ENCODE results near the gene PNRC2. TPM values are rescaled to one million over a fixed set of nuclear protein-coding genes. Genes with fewer than 3 reads are reported as not detected.

PNRC2 gene
- total and polyA plus RNA-seq, 10 of the 15 experiments (the other 5 are each of a cell fraction or from before 2014, with no cell fraction given): 106 to 205 (median 163) TPM

GRCh38 chr1:23997812-23998211 is 38.2 kb downstream of the PNRC2 start:
- POLR2A ChIA-PET: no interaction called here
- DNase-seq (ENCODE audit: low read depth, low spot score) (no peak), ATAC-seq (no peak), FAIRE-seq (no peak)
- no peaks in the 10 kb centered on the region; the same call in 2 of the 3 replicates for H3K9me3 ChIP-seq (replicated peaks; ENCODE audit: control insufficient read depth, insufficient read depth, low read length)
- no peak overlapping the region for H3K4me3 ChIP-seq
- no TSS peak for BruUV-seq (replicated peaks)
- no peak overlapping the region for H3K9ac ChIP-seq (ENCODE audit: control insufficient read depth, insufficient read depth, low read length)
- 100% methylated on average over 1 of the region's 1 CpG for WGBS (ENCODE audit: insufficient coverage, insufficient replicate concordance, low lambda C conversion rate, missing lambda C conversion rate)
- no peaks in the 10 kb centered on the region for H3K27me3 ChIP-seq (replicated peaks in 1 of 2; ENCODE audit: control insufficient read depth in 2 of 2, insufficient read depth in 2 of 2, low read length in 1 of 2)
- RAD21 ChIA-PET (ENCODE audit: unreplicated experiment): no interaction called here
- H3K36me3 ChIP-seq (ENCODE audit: control insufficient read depth in 2 of 2, insufficient read depth in 2 of 2, low read length in 1 of 2): no peaks in the 10 kb centered on the region
- no peak overlapping the region for H2AFZ ChIP-seq (ENCODE audit: control insufficient read depth, low read depth, low read length)
- no peaks in the 10 kb centered on the region for H3K79me2 ChIP-seq (ENCODE audit: control insufficient read depth, insufficient read depth, low read length)
- no peak overlapping the region for H3K27ac ChIP-seq (ENCODE audit: control insufficient read depth, insufficient read depth)
- no peak overlapping the region for H3K4me2 ChIP-seq (ENCODE audit: control insufficient read depth, insufficient read depth)
- TF ChIP-seq EP300 (IDR thresholded peaks at IDR 0.05; ENCODE audit: borderline replicate concordance in 1 of 2, control insufficient read depth in 1 of 2, low read depth in 2 of 2, low read length in 2 of 2) (no peak), MXI1 (IDR thresholded peaks at IDR 0.05; ENCODE audit: low read depth, low read length) (no peak), FOXM1 (IDR thresholded peaks at IDR 0.05; ENCODE audit: low read depth, low read length) (no peak), ZNF274 (IDR thresholded peaks at IDR 0.05; ENCODE audit: insufficient read depth, insufficient read length) (no peak), RBBP5 (conservative IDR thresholded peaks at IDR 0.05) (no peak), ATF7 (IDR thresholded peaks at IDR 0.05; ENCODE audit: low read depth) (no peak), ESRRA (IDR thresholded peaks at IDR 0.05; ENCODE audit: low read length) (no peak), LARP7 (IDR thresholded peaks at IDR 0.05) (no peak), HDAC2 (IDR thresholded peaks at IDR 0.05) (no peak), NFXL1 (IDR thresholded peaks at IDR 0.05; ENCODE audit: borderline replicate concordance) (no peak), EGR1 (IDR thresholded peaks at IDR 0.05; ENCODE audit: borderline replicate concordance in 1 of 2, low read depth in 2 of 2, low read length in 2 of 2) (no peak), FOS (IDR thresholded peaks at IDR 0.05; ENCODE audit: borderline replicate concordance, extremely low read depth, insufficient read length) (no peak), CREM (IDR thresholded peaks at IDR 0.05; ENCODE audit: low read depth) (no peak), CEBPB (IDR thresholded peaks at IDR 0.05; ENCODE audit: borderline replicate concordance in 1 of 2, low read depth in 2 of 2, low read length in 2 of 2) (no peak), SMARCA5 (IDR thresholded peaks at IDR 0.05) (no peak), TAF1 (IDR thresholded peaks at IDR 0.05; ENCODE audit: borderline replicate concordance, low read depth, low read length) (no peak), YY1 (IDR thresholded peaks at IDR 0.05; ENCODE audit: low read depth, low read length) (no peak), PRDM15 (CRISPR knock-in tag; IDR thresholded peaks at IDR 0.05) (no peak)
- H3K4me1 ChIP-seq (ENCODE audit: control insufficient read depth, insufficient read depth, low read length): peaks cover 20% of the 10 kb centered on the region
- intact Hi-C loops (cut with micrococcal nuclease; ENCODE audit: unreplicated experiment) (loop anchor here (2.0 kb wide), 1 partner anchor 17 kb away; the partner anchor contains the start of gene SRSF10), in situ Hi-C loops (cut with MboI) (no loop called here)
- SMC1A ChIA-PET (ENCODE audit: uncharacterized antibody, unreplicated experiment): interaction anchor here (1.0 to 3.0 kb wide), 3 partner anchors 16 to 21 kb away, joined by 3 to 18 read pairs (median 3); partner anchors contain the start of gene SRSF10
- CTCF ChIA-PET: interaction anchor here (0.6 to 1.1 kb wide), 2 partner anchors 34 to 340 kb away, joined by 3 read pairs; no protein-coding TSS in a partner anchor
- H4K20me1 ChIP-seq (ENCODE audit: control insufficient read depth, insufficient read depth): no peaks in the 10 kb centered on the region
